GM13976 (cell line): ENCODE data around the gene HERPUD1.

Experiments used
- DNase-seq: peaks from one replicate; pipeline ENCODE4 v3.0.0; 2012; ENCODE audit warnings: low spot score
- CTCF ChIP-seq: IDR thresholded peaks from 2 replicates; pipeline ENCODE4 v1.5.1; 2012; ENCODE audit warnings: borderline replicate concordance, mild to moderate bottlenecking; ENCODE audit not compliant: insufficient read depth; ENCODE audit errors: extremely low read depth, missing control alignments, control extremely low read depth
- in situ Hi-C: fragments of 300-500 bp; cut with MboI; formaldehyde crosslinking; loops from one replicate; pipeline ENCODE4 v1.12.0; 2022; ENCODE audit warnings: low sequenced_read_pairs, mixed read lengths, inconsistent platforms; ENCODE audit not compliant: unreplicated experiment

The HERPUD1 gene

GRCh38 chr16:56941856-56942331 is 10.0 kb downstream of the HERPUD1 start:
- TF ChIP-seq CTCF: no peak
- in situ Hi-C loops: no loop called here
- DNase-seq: no peak

GRCh38 chr16:56943761-56944375 is 11.9 kb downstream of the HERPUD1 start:
- in situ Hi-C loops: no loop called here
- TF ChIP-seq CTCF: no peak

GRCh38 chr16:56944954-56945839 is 13.3 kb downstream of the HERPUD1 start:
- in situ Hi-C loops: no loop called here
- no peak for TF ChIP-seq CTCF
- no peak for DNase-seq

More at GRCh38 chr16:56943761-56944375, 11.9 kb downstream of the HERPUD1 start:
- no peak for DNase-seq

- in situ Hi-C loops: no loop called here
- no peak for TF ChIP-seq CTCF
- no peak for DNase-seq
Observed at GRCh38 chr16:56945847-56946527, 14.0 kb downstream of the HERPUD1 start.

- in situ Hi-C loops: no loop called here
- DNase-seq: no peak
Observed at GRCh38 chr16:56946767-56947603, 15.0 kb downstream of the HERPUD1 start.

More at GRCh38 chr16:56946767-56947603, 15.0 kb downstream of the HERPUD1 start:
- no peak for TF ChIP-seq CTCF
